CD4-positive, CD25-positive, alpha-beta regulatory T cell (primary cell): ENCODE data around the gene LRRC45. TPM values are rescaled to one million over a fixed set of nuclear protein-coding genes. Genes with fewer than 3 reads are reported as not detected.

Experiments used
- ATAC-seq, 2 donors: fragments of 150-1000 bp; cut with Tn5 transposase; one replicate each; pipeline ENCODE4 v1.10.0; 2021; ENCODE audit warnings: low read depth in 2 of 2, moderate number of reproducible peaks in 2 of 2, moderate library complexity in 1 of 2
- DNase-seq, 3 donors: peaks; one replicate each; pipeline versions ENCODE4 v3.0.0 to v3.0.0-alpha.2; 2012 to 2022; ENCODE audit warnings: mixed read lengths in 1 of 3
- H3K27ac ChIP-seq: one replicate; pipeline ENCODE4 v1.7.0; 2013; ENCODE audit warnings: mild to moderate bottlenecking, low read length; ENCODE audit not compliant: insufficient read depth, poor library complexity, severe bottlenecking
- H3K27me3 ChIP-seq: one replicate; pipeline ENCODE4 v1.7.0; 2013; ENCODE audit warnings: low read length; ENCODE audit not compliant: control insufficient read depth, insufficient read depth
- H3K36me3 ChIP-seq: one replicate; pipeline ENCODE4 v1.7.0; 2013; ENCODE audit warnings: mild to moderate bottlenecking, low read length, moderate library complexity; ENCODE audit not compliant: control insufficient read depth, insufficient read depth
- H3K4me1 ChIP-seq: 2 replicates; pipeline ENCODE4 v1.7.0; 2013; ENCODE audit warnings: mild to moderate bottlenecking, low read length; ENCODE audit not compliant: insufficient read depth, control insufficient read depth, poor library complexity, severe bottlenecking
- H3K4me3 ChIP-seq: one replicate; pipeline ENCODE4 v1.7.0; 2013; ENCODE audit warnings: low read depth, mild to moderate bottlenecking, low read length, moderate library complexity
- H3K9me3 ChIP-seq, 2 experiments: 1 replicate in 1 of 2; 2 replicates in 1 of 2; pipeline ENCODE4 v1.7.0; 2013; ENCODE audit warnings: low read length in 2 of 2, mild to moderate bottlenecking in 1 of 2, moderate library complexity in 1 of 2; ENCODE audit not compliant: control insufficient read depth in 2 of 2
- H3K27ac Mint-ChIP-seq, 3 donors: one replicate each; pipeline ENCODE4 v1.8.0; 2020 to 2022; ENCODE audit warnings: mild to moderate bottlenecking in 3 of 3, mixed read lengths in 3 of 3, moderate library complexity in 2 of 3
- H3K27me3 Mint-ChIP-seq: one replicate; pipeline ENCODE4 v1.8.0; 2022; ENCODE audit warnings: mild to moderate bottlenecking, mixed read lengths
- H3K36me3 Mint-ChIP-seq: one replicate; pipeline ENCODE4 v1.8.0; 2020; ENCODE audit warnings: mixed read lengths
- H3K4me1 Mint-ChIP-seq, 4 donors: one replicate each; pipeline ENCODE4 v1.8.0; 2020 to 2022; ENCODE audit warnings: mixed read lengths in 4 of 4, mild to moderate bottlenecking in 1 of 4
- H3K4me3 Mint-ChIP-seq, 4 donors: one replicate each; pipeline ENCODE4 v1.8.0; 2020 to 2022; ENCODE audit warnings: mild to moderate bottlenecking in 4 of 4, mixed read lengths in 4 of 4, moderate library complexity in 3 of 4
- H3K9me3 Mint-ChIP-seq, 7 donors: one replicate each; pipeline ENCODE4 v1.8.0; 2020 to 2022; ENCODE audit warnings: mixed read lengths in 7 of 7, mild to moderate bottlenecking in 3 of 7, moderate library complexity in 2 of 7
- polyA plus RNA-seq, 4 donors: library from polyadenylated mRNA; unstranded; fragments of 300-500 nt; fragmentation: Illumina TruSeq; gene quantifications; one replicate each; pipeline ENCODE4 v1.2.3, GENCODE V29; 2021
- total RNA-seq: library from RNA; stranded (reverse); gene quantifications from one replicate; pipeline ENCODE4 v1.2.3, GENCODE V29; 2022

The LRRC45 gene
- total and polyA plus RNA-seq, 5 donors from 2014 or later, result 3.9 to 16.6 (median 6.0) TPM

- Mint-ChIP-seq H3K36me3 (no peaks in the 10 kb centered on the region), H3K27me3 (no peaks in the 10 kb centered on the region), H3K9me3 (no peaks in the 10 kb centered on the region), H3K4me3 (peak overlapping the region; percentile 88 to 94 (median 90)), H3K27ac (no peak overlapping the region), H3K4me1 (peaks cover 0 to 31% (median 8%) of the 10 kb centered on the region in 4 donors)
- Histone ChIP-seq H3K4me3 (peak overlapping the region; percentile 48), H3K27ac (peak overlapping the region; percentile 41), H3K9me3 (no peaks in the 10 kb centered on the region), H3K36me3 (no peaks in the 10 kb centered on the region), H3K4me1 (peaks cover 31% of the 10 kb centered on the region), H3K27me3 (no peaks in the 10 kb centered on the region)
- DNase-seq (peak in 2 of 3 donors; percentile 54 to 68), ATAC-seq (no peak)
Measured at GRCh38 chr17:82021107-82021899, 1.8 kb upstream of the LRRC45 start.

GRCh38 chr17:82021900-82022309 is 1.2 kb upstream of the LRRC45 start:
- Histone ChIP-seq H3K4me1 (peaks cover 31% of the 10 kb centered on the region), H3K27ac (peak overlapping the region; percentile 41), H3K9me3 (no peaks in the 10 kb centered on the region), H3K4me3 (peak overlapping the region; percentile 48), H3K36me3 (no peaks in the 10 kb centered on the region), H3K27me3 (no peaks in the 10 kb centered on the region)
- ATAC-seq (no peak), DNase-seq (no peak)
- peak overlapping the region; percentile 88 to 94 (median 90) for H3K4me3 Mint-ChIP-seq
- no peaks in the 10 kb centered on the region for H3K36me3 Mint-ChIP-seq
- no peaks in the 10 kb centered on the region for H3K9me3 Mint-ChIP-seq
- H3K4me1 Mint-ChIP-seq, result peaks cover 0 to 31% (median 8%) of the 10 kb centered on the region in 4 donors
- H3K27me3 Mint-ChIP-seq, result no peaks in the 10 kb centered on the region
- no peak overlapping the region for H3K27ac Mint-ChIP-seq

GRCh38 chr17:82022310-82022980 is 660 bp upstream of the LRRC45 start, which contains the start of gene CENPX:
CENPX (minus strand) TSS chr17:82022878; CDS start chr17:82022861, 17 bp downstream.
- H3K9me3 Mint-ChIP-seq, result no peaks in the 10 kb centered on the region
- H3K27ac Mint-ChIP-seq, result peak within 1 kb of the TSS in 1 of 3 donors; percentile 77
- H3K4me3 ChIP-seq, result peak within 1 kb of the TSS; percentile 48
- peak within 1 kb of the TSS; percentile 52 for H3K27ac ChIP-seq
- no peaks in the 10 kb centered on the region for H3K36me3 Mint-ChIP-seq
- H3K4me3 Mint-ChIP-seq, result peak within 1 kb of the TSS; percentile 88 to 94 (median 90)
- DNase-seq, result peak in 1 of 3 donors; percentile 22
- no peaks in the 10 kb centered on the region for H3K9me3 ChIP-seq
- H3K4me1 ChIP-seq, result peaks cover 31% of the 10 kb centered on the region
- no peak for ATAC-seq
- no peaks in the 10 kb centered on the region for H3K27me3 Mint-ChIP-seq
- no peaks in the 10 kb centered on the region for H3K36me3 ChIP-seq
- H3K4me1 Mint-ChIP-seq, result peaks cover 0 to 31% (median 8%) of the 10 kb centered on the region in 4 donors
- H3K27me3 ChIP-seq, result no peaks in the 10 kb centered on the region

- Histone ChIP-seq H3K9me3 (no peaks in the 10 kb centered on the region), H3K36me3 (no peaks in the 10 kb centered on the region), H3K27me3 (no peaks in the 10 kb centered on the region), H3K27ac (no peak overlapping the region), H3K4me3 (peak overlapping the region; percentile 32), H3K4me1 (peaks cover 31% of the 10 kb centered on the region)
- H3K36me3 Mint-ChIP-seq, result no peaks in the 10 kb centered on the region
- no peak overlapping the region for H3K27ac Mint-ChIP-seq
- peaks cover 0 to 33% (median 8%) of the 10 kb centered on the region in 4 donors for H3K4me1 Mint-ChIP-seq
- peak overlapping the region; percentile 82 to 92 (median 83) for H3K4me3 Mint-ChIP-seq
- no peaks in the 10 kb centered on the region for H3K9me3 Mint-ChIP-seq
- DNase-seq (peak in 1 of 3 donors; percentile 44), ATAC-seq (no peak)
- H3K27me3 Mint-ChIP-seq, result no peaks in the 10 kb centered on the region
Measured at GRCh38 chr17:82023447-82024241, 539 bp downstream of the LRRC45 start.

DNA sequence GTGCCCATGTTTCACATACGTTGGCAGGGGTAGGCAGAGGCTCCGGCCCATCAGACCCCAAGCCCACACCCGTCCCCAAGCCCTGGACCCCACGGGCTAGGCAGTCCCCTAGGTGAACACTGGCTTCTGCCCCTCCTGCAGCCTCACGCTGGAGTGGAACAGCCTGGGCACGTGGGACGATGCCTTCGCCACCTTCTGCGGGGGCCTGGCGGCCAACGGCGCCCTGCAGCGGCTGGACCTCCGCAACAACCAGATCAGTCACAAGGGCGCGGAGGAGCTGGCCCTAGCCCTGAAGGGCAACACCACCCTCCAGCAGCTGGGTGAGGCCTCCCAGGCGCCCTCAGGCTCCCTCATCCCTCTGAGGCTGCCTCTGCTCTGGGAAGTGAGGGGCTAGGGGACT is 1.8 kb downstream of the LRRC45 start:
- H3K4me3 Mint-ChIP-seq, result no peak overlapping the region
- no peak overlapping the region for H3K27ac ChIP-seq
- no peak overlapping the region for H3K4me3 ChIP-seq
- H3K9me3 Mint-ChIP-seq, result no peaks in the 10 kb centered on the region
- H3K4me1 Mint-ChIP-seq, result peaks cover 0 to 38% (median 8%) of the 10 kb centered on the region in 4 donors
- no peaks in the 10 kb centered on the region for H3K27me3 ChIP-seq
- ATAC-seq (no peak), DNase-seq (no peak)
- no peaks in the 10 kb centered on the region for H3K27me3 Mint-ChIP-seq
- no peaks in the 10 kb centered on the region for H3K9me3 ChIP-seq
- no peak overlapping the region for H3K27ac Mint-ChIP-seq
- H3K36me3 Mint-ChIP-seq, result no peaks in the 10 kb centered on the region
- peaks cover 33% of the 10 kb centered on the region for H3K4me1 ChIP-seq
- H3K36me3 ChIP-seq, result no peaks in the 10 kb centered on the region

DNA sequence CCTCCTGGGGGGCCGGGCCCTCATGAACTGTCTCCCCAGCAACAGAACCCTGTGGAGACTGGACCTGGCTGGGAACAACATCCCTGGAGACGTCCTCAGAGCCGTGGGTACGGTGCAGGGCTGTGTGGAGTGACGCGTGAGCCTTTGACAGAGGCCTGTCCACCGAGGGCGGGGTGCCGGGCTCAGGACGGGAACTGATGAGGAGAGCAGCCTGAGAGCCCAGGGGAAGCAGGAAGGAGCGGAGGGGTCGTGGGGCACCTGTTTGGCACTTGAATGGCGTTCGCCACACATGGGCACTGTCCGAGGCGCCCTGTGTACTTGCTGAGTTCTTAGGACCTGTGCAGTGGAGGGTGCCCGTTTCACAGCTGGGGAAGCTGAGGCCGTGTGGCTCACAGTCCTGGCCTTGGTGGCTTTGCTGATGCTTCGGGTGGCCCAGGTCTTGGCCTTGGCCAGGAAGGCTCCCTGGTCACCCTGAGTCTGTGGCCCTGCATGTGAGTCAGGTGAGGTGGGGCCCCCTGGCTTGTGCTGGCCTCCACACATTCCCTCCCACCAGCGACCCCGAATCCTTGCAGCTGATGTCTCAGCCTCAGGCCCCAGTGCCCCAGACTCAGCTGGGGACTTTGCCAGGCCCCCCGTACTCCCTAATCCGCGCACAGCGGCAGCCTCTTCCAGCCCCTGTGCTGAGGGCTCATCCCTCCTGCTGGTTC is 2.4 kb downstream of the LRRC45 start:
- H3K27ac Mint-ChIP-seq, result no peak overlapping the region
- peaks cover 39% of the 10 kb centered on the region for H3K4me1 ChIP-seq
- ATAC-seq (no peak), DNase-seq (no peak)
- no peaks in the 10 kb centered on the region for H3K27me3 Mint-ChIP-seq
- no peaks in the 10 kb centered on the region for H3K36me3 Mint-ChIP-seq
- H3K9me3 Mint-ChIP-seq, result no peaks in the 10 kb centered on the region
- no peaks in the 10 kb centered on the region for H3K9me3 ChIP-seq
- H3K4me1 Mint-ChIP-seq, result peaks cover 0 to 36% (median 8%) of the 10 kb centered on the region in 4 donors
- H3K27me3 ChIP-seq, result no peaks in the 10 kb centered on the region
- peak overlapping the region in 1 of 4 donors; percentile 73 for H3K4me3 Mint-ChIP-seq
- H3K4me3 ChIP-seq, result no peak overlapping the region
- no peak overlapping the region for H3K27ac ChIP-seq
- H3K36me3 ChIP-seq, result no peaks in the 10 kb centered on the region

DNA sequence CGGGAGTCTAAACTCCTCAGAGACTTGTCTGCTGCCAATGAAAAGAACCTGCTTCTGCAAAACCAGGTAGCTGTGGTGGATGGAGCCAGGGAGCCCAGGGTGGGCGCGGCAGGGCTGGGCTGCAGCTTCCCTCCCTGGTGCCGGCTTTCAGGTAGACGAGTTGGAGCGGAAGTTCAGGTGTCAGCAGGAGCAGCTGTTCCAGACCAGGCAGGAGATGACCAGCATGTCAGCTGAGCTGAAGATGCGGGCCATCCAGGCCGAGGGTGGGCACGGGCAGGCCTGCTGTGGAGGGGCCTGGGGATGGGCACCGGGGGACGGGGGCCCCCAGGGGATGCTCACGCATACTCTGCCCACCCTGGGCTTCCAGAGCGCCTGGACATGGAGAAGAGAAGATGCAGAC is 5.1 kb downstream of the LRRC45 start:
- Mint-ChIP-seq H3K27me3 (no peaks in the 10 kb centered on the region), H3K4me3 (no peak overlapping the region), H3K9me3 (no peaks in the 10 kb centered on the region), H3K27ac (no peak overlapping the region), H3K36me3 (no peaks in the 10 kb centered on the region), H3K4me1 (peaks cover 0 to 21% (median 0%) of the 10 kb centered on the region in 4 donors)
- no peak overlapping the region for H3K27ac ChIP-seq
- no peaks in the 10 kb centered on the region for H3K36me3 ChIP-seq
- H3K9me3 ChIP-seq, result no peaks in the 10 kb centered on the region
- peaks cover 34% of the 10 kb centered on the region for H3K4me1 ChIP-seq
- ATAC-seq, result no peak
- DNase-seq, result no peak
- H3K27me3 ChIP-seq, result no peaks in the 10 kb centered on the region
- H3K4me3 ChIP-seq, result no peak overlapping the region
